GM18526 (cell line): ENCODE results near the gene DCLK1.

Experiments
- POLR2A ChIP-seq: IDR thresholded peaks from 3 replicates; pipeline ENCODE4 v1.6.1; 2011; ENCODE audit not compliant: insufficient read length; ENCODE audit errors: extremely low read depth

The DCLK1 gene

DNA sequence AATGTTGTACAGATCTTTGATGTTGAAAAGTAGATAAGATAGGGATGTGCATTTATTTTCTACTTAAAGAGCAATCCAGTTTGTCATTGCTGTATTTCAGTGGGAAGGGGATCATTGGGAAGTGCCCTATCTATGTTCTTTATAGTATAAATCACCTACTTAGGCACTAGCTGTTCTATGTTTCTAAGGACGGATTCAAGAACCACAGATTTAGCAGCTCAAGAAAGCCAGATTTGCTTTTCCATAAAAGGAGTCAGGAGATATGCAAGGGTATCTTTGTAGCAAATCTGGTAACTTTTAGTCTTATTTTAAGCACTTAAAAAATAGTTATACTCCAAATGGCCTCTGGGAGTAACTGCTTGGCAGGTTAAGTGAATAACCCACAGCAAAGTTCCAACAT, 23.7 kb downstream of the DCLK1 start:
- TF ChIP-seq POLR2A = no peak

DNA sequence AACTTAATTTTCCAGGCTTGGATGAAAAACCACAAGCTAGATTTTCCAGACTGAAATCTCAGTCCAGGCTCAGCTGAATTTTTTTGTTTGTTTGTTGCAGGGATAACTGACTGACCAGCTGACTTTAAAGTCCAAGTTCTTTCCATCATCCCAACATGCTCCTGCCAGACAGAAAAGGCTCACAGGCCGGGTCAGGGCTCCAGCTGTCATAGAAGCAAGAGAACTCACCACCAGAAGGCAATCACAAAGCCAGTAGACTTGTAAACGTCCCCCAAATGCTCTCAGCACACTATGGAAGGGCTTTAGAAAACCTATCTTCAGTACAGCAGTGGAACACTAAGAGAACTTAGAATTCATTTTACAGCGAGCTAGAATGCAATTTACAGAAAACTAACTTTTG, 25.5 kb downstream of the DCLK1 start:
- TF ChIP-seq POLR2A = no peak

DNA sequence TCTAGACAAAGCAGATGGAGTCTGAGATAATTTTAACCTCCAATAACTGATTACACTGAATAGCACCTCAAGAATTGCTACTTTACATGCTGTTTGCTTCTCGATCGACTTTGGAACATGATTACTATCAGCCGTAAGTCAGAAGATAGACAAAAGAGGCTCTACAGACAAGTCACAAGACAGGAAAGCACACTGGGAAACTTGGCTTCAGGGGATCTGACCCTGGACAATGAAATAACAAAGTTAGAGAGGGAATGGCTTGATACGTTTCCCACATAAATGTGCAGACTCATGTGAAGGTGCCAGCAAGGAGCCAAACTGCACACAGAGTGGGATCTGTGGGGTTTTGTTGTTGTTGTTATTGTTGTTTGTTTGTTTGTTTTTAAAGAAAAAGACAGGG, 28.5 kb downstream of the DCLK1 start:
- no peak for TF ChIP-seq POLR2A

DNA sequence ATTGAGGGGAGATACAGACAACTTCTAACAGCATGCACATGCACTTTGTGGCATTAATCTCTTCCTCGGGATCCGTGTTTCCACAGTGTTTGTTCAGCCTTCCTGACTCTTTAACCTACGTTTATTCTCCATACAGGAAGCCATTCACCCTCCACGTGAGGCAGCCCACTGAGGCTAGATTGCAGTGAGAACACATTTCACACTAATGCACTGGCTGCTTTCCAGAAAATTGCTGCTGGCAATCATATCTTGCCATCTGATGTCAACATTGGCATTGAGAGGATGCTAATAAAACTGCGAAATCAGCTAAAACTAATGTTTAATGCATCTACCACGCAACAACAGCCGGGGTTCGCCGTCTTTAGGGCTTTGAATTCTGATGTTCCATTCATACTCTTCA, 30.0 kb downstream of the DCLK1 start:
- no peak for TF ChIP-seq POLR2A

DNA sequence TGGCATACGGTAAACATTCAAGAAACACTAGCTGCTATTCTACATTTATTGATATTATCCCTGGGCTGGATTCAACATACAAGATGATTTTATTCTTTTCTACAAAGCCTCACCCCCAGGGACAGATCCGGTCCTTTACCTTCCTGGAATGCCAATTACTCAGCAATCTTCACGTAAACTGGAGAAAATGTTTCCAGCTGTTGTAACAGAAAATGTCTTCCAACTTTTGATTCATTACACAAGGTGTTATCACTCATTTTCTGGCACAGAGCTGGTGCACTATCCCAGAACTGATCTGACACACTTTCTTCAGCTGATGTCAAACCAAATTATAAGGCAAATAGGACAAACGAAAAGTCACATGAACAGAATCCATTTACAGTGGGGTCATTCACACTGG, 33.1 kb downstream of the DCLK1 start:
- TF ChIP-seq POLR2A = no peak

DNA sequence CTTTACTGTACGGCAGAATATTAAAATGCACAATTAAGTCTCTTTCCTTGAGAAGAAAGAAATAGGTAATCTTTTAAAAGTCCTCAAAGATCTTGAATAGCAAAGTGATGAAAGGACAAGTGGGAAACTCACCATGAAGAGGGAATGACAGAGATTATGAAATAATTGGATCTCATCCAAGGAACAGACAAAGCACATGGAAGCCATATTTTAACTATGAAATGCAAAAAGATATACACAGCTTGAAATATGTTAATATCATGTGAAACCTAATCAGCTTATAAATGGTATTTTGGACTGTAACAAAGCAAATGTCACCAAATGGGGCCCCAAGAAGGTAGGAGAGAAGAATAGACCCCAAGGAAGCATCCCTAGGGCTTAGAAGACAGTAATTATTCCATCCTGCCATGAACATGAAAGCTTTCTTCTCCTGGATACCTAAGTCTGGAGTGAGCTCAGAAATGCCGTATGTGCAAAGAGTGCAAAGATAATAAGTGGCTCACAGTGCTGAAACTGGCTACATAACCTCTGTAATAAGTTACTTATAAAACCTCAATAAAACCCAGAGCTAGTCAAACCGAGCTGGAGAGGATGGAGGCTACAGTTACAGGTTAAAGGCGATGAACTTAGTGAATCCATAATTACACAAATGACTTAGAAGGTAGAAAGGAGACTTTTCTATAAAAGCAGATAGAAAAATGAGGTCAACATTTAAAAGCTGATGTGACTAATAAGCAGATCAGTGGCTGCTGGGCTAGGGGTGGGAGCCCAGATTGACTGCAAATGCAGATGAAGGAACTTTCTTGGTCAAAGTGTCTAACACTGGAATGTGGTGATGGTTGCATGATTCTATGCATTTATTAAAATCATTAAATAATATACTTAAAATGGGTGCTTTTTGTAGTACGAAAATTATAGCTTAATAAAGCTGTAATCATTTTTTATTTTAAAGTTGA, 34.4 kb downstream of the DCLK1 start:
- TF ChIP-seq POLR2A = no peak

DNA sequence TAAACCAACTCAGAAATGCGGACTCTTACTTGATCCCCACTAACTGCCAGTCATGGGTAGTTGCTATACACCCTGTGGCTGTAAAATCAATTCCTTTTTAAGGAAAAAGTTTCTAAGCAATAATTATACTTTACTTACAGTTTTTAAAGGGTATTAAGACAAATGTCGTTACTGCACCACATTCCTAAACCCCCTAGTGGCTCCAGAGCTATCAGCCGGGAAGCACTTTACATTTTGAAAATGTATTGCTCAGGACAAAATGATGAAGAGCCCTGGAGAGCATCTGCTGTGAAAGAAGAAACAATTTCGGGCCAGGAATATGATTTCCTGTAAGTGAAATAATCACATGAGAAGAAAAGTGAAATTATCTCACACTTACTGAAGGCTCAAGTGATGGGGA, 36.7 kb downstream of the DCLK1 start:
- no peak for TF ChIP-seq POLR2A

DNA sequence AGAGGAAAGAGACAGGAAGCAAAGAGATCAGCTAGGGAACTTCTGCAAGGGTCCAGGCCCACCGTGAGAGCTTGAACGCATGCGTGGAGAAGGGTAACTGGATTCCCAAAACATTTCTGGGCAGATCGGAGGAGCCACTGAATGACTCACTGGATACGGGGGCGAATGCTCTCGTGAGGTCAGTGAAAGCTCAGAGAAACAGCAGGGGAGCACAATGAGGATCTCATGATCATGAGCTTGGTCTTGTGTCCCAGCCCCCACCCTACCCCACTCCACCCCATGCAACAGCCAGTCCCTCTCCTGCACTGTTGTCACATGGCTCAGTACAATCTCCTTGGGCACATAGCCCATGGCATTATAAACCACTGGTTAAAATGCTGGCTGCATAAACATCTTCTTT, 40.6 kb downstream of the DCLK1 start:
- no peak for TF ChIP-seq POLR2A

DNA sequence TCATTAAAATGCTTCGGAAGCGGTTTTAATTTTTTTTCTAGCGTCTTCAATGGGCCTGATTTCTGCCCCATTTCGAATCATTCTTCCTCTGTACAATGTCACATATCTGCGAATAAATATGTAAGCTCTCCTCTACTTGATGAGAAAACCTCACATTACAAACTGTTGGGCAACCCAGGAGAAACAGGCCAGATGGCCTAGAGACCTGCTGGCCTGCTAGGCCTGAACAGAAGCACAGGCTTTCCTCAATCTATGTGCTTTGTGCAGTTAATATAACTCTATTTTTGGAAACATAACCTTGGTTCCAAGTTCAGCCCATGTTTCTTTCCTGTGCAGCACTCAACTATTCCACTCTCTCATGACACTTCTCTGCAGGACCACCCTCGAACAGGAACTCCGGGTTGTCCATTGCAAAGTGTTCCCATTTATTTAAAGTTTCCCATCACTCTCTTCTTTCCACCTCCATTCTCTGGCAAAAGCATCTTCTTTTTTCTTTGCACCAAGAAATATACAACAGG, 42.0 kb downstream of the DCLK1 start:
- TF ChIP-seq POLR2A = no peak

DNA sequence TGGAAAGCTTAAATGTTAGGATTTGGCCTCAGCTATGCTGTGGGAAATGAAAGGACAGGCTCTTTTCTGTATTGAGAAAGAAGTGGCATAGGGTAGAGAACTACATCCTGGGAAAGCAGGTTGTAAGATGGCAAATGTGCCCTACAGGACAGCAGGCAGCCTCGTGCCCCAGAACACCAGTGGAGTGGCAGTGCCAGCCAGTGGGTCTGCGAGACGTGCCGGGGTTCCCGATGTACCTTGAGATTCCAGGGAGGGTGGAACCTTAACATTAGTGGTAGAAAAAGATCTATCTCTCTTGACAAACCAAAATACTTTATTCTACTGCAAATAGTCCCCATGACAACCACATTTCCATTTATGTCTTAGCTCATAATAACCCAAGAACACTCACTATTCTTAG, 42.7 kb downstream of the DCLK1 start:
- no peak for TF ChIP-seq POLR2A

DNA sequence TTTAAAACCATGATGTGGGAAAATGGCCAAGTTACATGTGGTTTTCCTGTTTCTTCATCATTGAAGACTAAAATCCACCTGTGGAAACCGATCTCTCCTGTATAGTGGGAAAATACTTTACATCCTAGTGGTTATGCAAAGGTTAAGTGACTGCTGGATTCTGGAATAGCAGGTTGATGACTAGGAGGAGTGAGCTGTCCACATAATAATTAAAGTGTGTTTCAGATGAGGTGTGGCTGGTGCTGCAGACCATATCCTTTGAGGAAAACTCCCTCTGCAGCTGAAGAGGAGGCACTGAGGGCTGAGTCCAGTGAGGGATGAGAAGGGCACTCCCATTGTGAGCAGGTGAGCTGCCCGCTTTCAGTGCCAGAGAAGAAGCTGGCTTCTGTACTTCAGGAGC, 43.2 kb downstream of the DCLK1 start:
- no peak for TF ChIP-seq POLR2A

DNA sequence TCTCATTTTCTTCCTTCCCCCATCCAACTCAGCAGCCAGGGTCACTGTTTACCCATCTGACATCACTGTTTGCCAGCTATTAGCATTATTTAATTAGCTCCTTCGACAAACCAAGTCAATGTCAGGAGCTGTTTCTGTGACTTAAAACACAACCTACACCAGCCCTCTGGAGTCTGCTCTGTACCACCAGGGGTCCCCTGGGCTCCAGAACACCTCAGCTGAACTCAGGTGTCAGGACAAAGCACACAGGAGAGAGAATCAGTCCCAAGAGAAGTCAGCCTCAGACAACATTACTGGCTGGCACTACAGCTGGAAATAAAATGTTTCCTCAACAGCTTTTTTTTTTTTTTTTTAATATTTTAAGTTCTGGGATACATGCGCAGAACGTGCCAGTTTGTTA, 45.1 kb downstream of the DCLK1 start:
- no peak for TF ChIP-seq POLR2A

DNA sequence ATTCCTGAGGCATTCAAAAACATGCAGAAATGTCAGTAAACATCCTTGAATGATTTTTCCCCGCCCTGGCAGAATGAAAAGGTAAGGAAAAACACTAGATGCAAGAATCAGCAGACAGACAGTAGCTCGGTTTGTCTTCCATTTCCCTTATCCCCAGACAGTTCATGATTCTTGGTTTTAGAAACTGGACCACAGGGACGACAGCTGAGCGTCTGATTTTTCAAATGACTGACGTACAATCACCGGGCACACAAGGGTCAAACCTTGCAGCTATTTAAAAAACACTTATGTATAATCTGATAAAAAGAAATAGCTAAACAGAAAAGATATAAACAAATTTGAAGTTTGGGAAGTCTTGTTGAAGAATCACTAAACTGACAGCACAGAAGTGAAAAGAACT, 47.1 kb downstream of the DCLK1 start:
- TF ChIP-seq POLR2A = no peak

DNA sequence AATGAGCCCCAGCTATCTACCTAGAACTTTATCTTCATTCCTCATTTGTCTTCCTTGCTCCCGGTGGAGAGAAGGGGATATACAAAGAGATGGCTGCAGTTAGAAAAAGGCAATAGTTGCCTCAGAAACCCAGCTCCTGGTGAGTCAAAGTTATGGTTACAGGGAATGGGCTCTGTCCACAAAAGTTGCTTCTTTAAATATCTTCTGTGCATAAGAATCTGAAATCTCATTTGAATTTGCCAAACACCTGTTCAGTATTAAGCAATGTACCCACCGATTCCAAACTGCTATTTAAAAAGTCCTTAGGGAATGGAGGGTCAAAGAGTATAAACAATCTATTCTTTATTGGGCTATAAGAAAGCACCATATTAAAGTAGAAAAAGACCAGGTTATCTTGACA, 48.4 kb downstream of the DCLK1 start:
- no peak for TF ChIP-seq POLR2A

DNA sequence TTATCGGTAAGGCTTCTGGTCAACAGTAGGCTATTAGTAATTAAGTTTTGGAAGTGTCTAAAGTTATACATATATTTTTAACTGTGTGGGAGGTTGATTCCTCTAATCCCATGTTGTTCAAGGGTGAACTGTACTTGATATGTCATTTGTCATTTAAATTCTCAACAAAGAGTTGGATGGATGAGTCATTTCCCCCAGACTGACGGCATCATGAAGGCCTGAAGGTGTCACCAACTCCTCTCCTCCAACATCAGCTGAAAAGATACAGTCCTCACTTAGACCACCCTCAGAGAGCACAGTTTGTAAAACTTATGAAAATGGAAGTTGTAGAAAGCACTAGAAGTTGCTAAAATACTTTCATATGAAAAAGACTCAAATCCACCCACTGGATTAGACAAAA, 48.8 kb downstream of the DCLK1 start:
- TF ChIP-seq POLR2A = no peak

DNA sequence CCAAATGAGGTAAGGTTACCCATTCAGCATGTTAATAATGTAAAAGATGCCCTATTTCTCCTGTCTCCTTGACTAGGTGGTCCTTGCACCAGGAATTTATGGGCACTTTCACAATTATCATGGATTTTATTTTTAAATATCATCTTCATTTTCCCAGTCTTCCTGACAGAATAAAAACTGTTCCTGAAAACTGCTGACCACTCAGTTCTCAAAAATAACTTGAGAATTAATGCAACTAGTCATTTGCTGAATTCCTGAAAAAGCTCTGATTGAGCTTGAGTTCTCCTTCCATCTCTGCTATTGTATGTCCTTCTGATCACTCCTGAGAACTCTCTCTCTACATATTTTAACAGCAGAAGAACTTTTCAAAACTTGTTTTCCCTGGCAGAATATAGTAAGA, 55.0 kb downstream of the DCLK1 start:
- TF ChIP-seq POLR2A = no peak

DNA sequence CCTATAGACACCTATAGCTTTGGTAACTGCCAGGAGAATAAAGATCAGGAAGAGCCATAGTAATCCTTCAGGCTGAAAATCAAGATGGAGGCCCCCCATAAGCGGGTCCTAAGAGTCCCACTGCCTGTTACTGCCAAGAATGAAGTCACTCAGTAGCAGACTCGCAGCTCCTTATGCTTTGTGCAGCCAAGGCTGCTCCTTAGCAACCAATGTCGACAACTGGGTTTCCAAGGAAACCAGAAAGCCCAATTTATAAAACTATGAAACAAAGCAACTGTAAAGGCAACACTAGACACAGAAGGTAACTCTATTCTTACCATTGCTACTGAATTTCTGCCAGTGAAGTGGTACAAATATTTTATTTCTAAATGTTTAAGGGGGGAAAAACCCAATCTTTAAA, 56.5 kb downstream of the DCLK1 start:
- TF ChIP-seq POLR2A = no peak
